ENCODE measurements around the gene NEK6.

NEK6 gene

GRCh38 chr9:124352616-124353015 is 94.9 kb downstream of the NEK6 start:
- no peak overlapping the region for H3K4me3 ChIP-seq (replicated peaks; ENCODE audit: low read depth, low read length)
- no peak for DNase-seq (ENCODE audit: low read depth)
- no peak for TF ChIP-seq CTCF (IDR thresholded peaks at IDR 0.05; ENCODE audit: low read length, missing control alignments)

GRCh38 chr9:124353166-124353768 is 95.5 kb downstream of the NEK6 start:
- no peak for DNase-seq (ENCODE audit: low read depth)
- no peak overlapping the region for H3K4me3 ChIP-seq (replicated peaks; ENCODE audit: low read depth, low read length)
- TF ChIP-seq CTCF (IDR thresholded peaks at IDR 0.05; ENCODE audit: low read length, missing control alignments) = no peak

GRCh38 chr9:124353811-124354274 is 96.1 kb downstream of the NEK6 start:
- H3K4me3 ChIP-seq (replicated peaks; ENCODE audit: low read depth, low read length) = no peak overlapping the region
- DNase-seq (ENCODE audit: low read depth) = peak; percentile 65
- no peak for TF ChIP-seq CTCF (IDR thresholded peaks at IDR 0.05; ENCODE audit: low read length, missing control alignments)

GRCh38 chr9:124354346-124355038 is 96.7 kb downstream of the NEK6 start:
- no peak for DNase-seq (ENCODE audit: low read depth)
- TF ChIP-seq CTCF (IDR thresholded peaks at IDR 0.05; ENCODE audit: low read length, missing control alignments) = no peak
- H3K4me3 ChIP-seq (replicated peaks; ENCODE audit: low read depth, low read length) = no peak overlapping the region

GRCh38 chr9:124355039-124355940 is 97.5 kb downstream of the NEK6 start:
- TF ChIP-seq CTCF (IDR thresholded peaks at IDR 0.05; ENCODE audit: low read length, missing control alignments) = no peak
- DNase-seq (ENCODE audit: low read depth) = no peak
- no peak overlapping the region for H3K4me3 ChIP-seq (replicated peaks; ENCODE audit: low read depth, low read length)

GRCh38 chr9:124355941-124356744 is 98.4 kb downstream of the NEK6 start:
- H3K4me3 ChIP-seq (replicated peaks; ENCODE audit: low read depth, low read length) = no peak overlapping the region
- no peak for DNase-seq (ENCODE audit: low read depth)
- TF ChIP-seq CTCF (IDR thresholded peaks at IDR 0.05; ENCODE audit: low read length, missing control alignments) = no peak
